GM19193 (cell line): ENCODE measurements around the gene METTL16.

Experiments used
- POLR2A ChIP-seq: IDR thresholded peaks from 4 replicates; pipeline ENCODE4 v1.6.1; 2011; ENCODE audit not compliant: insufficient read depth, insufficient read length; ENCODE audit errors: extremely low read depth

Gene METTL16

DNA sequence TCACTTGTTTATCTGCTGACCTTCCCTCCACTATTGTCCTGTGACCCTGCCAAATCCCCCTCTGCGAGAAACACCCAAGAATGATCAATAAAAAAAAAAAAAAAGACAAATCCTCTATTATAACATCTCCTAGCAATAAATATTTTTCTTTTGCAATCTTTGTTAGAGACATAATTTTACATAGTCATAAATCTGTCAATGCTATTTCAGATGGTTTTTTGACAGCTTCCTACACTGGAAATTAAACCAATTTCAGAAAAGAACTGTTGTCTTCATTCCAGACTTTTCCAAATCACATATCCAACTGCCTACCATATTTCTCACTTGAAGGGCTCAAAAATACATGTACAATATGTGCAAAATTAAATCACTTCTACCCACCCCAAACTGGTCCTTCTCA lies 3.7 kb downstream of the METTL16 start:
- TF ChIP-seq POLR2A = no peak

DNA sequence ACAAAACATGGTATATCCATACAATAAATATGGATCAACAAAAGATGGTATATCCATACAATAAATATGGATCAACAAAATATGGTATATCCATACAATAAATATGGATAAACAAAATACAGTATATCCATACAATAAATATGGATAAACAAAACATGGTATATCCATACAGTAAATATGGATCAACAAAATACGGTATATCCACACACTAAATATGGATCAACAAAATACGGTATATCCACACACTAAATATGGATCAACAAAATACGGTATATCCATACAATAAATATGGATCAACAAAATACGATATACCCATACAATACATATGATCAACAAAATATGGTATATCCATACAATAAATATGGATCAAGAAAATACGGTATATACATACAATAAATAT lies 8.1 kb downstream of the METTL16 start:
- TF ChIP-seq POLR2A = no peak

GRCh38 chr17:2502871-2503580 lies 8.7 kb downstream of the METTL16 start:
- no peak for TF ChIP-seq POLR2A

GRCh38 chr17:2500446-2500845 lies 11.2 kb downstream of the METTL16 start:
- no peak for TF ChIP-seq POLR2A

- no peak for TF ChIP-seq POLR2A
Observed at GRCh38 chr17:2487306-2487705, 24.4 kb downstream of the METTL16 start.

DNA sequence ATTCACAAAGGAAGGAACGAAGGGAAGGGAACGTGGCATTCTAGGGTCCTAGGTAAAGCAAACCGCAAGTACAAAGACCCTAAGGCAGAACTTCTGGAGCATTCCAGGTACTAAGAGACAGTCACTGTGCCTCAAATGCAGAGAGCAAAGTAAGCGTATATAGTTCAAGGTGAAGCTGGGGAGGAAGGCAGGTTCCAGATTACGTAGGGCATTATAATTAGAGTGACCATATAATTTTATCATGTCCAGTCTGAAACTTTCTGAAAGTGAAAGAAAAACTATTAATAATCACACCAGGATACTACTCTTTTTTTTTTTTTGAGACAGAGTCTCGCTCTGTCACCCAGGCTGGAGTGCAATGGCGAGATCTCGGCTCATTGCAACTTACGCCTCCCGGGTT lies 25.7 kb downstream of the METTL16 start:
- TF ChIP-seq POLR2A = no peak

GRCh38 chr17:2485543-2485942 lies 26.1 kb downstream of the METTL16 start:
- TF ChIP-seq POLR2A = no peak

DNA sequence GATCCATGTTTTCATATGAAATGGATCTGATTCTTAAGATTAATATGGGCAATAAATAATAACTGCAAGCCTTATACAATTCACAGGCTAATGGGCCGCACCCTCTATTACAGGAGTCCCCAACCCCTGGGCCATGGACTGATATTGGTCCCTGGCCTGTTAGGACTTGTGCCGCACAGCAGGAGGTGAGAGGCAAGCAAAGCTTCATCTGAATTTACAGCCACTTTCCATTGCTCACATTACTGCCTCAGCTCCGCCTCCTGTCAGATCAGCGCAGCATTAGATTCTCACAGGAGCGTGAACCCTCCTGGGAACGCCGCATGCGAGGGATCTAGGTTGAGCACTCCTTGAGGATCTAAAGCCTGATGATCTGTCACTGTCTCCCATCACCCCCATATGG lies 26.8 kb downstream of the METTL16 start:
- no peak for TF ChIP-seq POLR2A

DNA sequence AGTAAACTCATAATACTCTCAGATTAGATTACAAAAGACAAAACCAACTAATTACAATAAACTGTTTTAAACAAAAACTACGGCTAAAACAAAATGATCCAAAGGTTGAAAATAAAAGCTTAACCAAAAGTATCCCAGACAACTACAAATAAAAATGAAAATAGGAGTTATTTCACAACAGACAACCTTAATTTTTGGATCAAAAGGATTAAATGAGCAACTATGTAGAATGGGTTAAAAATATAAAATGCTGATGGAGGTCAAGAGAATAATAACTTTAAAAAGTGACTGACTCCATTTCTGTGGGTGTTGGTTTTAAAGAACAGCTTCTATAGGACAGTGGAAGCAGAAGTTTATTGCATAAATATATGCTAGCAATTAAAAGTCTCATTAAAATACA lies 28.6 kb downstream of the METTL16 start:
- TF ChIP-seq POLR2A = no peak

DNA sequence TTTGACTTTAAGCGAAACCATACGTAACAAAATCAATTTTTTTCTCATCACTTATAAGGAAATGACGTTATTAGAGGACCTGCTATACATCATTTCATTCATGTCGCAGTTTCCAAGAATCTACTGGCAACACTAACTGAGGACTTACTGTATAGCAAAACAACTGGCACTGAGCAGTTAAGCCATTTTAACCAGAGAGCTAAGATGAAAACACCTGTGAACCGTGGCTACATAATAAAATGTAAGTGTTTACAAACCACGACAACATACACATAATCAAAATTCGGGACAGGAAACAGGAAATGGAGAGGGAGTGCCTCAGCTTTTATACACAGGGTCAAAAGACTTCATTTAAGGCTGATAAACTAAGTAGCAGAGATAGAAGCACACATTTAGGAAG lies 29.5 kb downstream of the METTL16 start:
- no peak for TF ChIP-seq POLR2A

DNA sequence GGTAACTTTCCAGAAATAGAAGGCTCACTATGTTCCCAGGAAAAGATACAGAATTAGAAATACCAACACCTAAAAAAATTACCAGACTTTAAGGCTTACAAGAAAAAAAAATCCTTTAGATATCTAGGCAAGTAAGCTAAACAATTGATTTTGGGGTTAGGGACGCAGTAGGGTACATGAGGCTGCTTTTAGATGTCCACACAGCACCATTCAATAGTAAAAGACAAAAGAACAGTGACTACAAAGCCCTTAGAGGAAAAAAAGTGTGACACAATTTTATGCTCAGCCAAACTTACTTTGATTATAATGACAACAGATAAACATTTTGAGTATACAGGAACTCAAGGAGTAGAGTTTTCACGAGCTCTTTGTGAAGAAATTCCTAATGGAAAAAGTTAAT lies 29.9 kb downstream of the METTL16 start:
- no peak for TF ChIP-seq POLR2A

DNA sequence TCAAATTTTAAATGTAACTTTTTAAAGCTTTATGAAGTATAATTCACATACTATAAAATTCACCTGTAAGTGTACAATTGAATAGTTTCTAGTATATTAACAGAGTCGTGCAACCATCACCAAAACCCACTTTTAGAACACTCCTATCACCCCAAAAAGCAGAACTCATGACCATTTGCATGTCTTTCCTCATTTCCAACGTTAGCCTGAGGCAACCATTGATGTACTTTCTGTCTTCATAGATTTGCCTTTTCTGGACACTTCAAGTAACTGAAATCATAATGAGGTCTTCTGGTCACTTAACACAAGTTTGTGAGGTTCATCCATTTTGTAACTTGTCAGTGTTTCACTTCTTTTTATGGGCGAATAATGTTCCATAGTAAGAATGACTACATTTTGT lies 33.2 kb downstream of the METTL16 start:
- no peak for TF ChIP-seq POLR2A

DNA sequence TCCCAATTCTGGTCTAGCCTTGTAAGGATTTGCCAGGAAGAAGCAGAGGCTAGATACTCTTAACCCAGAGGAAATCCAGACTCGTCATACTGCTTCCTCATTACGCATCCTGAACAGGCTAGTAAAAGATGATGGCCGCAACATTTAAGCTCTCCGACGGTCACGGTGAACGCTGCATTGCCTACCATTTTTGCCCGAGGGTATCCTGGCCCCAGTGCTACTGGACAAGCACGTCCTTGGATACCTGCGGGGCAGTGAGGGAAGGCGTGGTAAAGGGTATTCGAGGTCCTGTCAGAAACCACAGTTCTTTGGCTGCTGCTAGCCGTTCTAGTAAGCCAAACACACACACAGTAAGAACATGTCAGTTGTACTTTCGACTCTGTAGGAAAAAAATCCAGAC lies 36.6 kb downstream of the METTL16 start:
- no peak for TF ChIP-seq POLR2A

DNA sequence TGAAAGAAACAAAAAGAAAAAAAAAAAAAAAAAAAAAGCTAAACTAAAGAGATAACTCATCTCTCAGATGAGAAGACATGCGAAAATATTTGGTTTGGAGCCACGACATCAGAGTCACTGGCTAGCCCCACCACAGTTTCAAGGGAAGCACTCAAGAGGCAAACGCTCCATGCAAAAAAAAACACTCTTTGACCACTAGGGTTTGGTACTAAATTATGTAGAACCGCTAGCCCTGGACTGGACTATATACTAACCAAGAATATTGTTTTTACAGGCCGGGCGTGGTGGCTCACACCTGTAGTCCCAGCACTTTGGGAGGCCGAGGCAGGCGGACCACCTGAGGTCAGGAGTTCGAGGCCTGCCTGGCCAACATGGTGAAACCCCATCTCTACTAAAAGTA lies 37.3 kb downstream of the METTL16 start:
- no peak for TF ChIP-seq POLR2A

GRCh38 chr17:2468270-2468669 lies 43.4 kb downstream of the METTL16 start:
- no peak for TF ChIP-seq POLR2A

- no peak for TF ChIP-seq POLR2A
Observed at GRCh38 chr17:2466931-2467330, 44.8 kb downstream of the METTL16 start.

GRCh38 chr17:2462481-2462880 lies 49.2 kb downstream of the METTL16 start:
- no peak for TF ChIP-seq POLR2A
